ENCODE data around the gene CBX8. TPM values are rescaled to one million over a fixed set of nuclear protein-coding genes. Genes with fewer than 3 reads are reported as not detected.

The CBX8 gene
- total and polyA plus RNA-seq, 2 of the 13 experiments (the other 11 are each of a cell fraction or from before 2014, with no cell fraction given): 0.34 to 12.6 TPM

GRCh38 chr17:79832218-79833109 lies 35.6 kb upstream of the CBX8 start (continued):
- TF ChIP-seq, protein P1, sequence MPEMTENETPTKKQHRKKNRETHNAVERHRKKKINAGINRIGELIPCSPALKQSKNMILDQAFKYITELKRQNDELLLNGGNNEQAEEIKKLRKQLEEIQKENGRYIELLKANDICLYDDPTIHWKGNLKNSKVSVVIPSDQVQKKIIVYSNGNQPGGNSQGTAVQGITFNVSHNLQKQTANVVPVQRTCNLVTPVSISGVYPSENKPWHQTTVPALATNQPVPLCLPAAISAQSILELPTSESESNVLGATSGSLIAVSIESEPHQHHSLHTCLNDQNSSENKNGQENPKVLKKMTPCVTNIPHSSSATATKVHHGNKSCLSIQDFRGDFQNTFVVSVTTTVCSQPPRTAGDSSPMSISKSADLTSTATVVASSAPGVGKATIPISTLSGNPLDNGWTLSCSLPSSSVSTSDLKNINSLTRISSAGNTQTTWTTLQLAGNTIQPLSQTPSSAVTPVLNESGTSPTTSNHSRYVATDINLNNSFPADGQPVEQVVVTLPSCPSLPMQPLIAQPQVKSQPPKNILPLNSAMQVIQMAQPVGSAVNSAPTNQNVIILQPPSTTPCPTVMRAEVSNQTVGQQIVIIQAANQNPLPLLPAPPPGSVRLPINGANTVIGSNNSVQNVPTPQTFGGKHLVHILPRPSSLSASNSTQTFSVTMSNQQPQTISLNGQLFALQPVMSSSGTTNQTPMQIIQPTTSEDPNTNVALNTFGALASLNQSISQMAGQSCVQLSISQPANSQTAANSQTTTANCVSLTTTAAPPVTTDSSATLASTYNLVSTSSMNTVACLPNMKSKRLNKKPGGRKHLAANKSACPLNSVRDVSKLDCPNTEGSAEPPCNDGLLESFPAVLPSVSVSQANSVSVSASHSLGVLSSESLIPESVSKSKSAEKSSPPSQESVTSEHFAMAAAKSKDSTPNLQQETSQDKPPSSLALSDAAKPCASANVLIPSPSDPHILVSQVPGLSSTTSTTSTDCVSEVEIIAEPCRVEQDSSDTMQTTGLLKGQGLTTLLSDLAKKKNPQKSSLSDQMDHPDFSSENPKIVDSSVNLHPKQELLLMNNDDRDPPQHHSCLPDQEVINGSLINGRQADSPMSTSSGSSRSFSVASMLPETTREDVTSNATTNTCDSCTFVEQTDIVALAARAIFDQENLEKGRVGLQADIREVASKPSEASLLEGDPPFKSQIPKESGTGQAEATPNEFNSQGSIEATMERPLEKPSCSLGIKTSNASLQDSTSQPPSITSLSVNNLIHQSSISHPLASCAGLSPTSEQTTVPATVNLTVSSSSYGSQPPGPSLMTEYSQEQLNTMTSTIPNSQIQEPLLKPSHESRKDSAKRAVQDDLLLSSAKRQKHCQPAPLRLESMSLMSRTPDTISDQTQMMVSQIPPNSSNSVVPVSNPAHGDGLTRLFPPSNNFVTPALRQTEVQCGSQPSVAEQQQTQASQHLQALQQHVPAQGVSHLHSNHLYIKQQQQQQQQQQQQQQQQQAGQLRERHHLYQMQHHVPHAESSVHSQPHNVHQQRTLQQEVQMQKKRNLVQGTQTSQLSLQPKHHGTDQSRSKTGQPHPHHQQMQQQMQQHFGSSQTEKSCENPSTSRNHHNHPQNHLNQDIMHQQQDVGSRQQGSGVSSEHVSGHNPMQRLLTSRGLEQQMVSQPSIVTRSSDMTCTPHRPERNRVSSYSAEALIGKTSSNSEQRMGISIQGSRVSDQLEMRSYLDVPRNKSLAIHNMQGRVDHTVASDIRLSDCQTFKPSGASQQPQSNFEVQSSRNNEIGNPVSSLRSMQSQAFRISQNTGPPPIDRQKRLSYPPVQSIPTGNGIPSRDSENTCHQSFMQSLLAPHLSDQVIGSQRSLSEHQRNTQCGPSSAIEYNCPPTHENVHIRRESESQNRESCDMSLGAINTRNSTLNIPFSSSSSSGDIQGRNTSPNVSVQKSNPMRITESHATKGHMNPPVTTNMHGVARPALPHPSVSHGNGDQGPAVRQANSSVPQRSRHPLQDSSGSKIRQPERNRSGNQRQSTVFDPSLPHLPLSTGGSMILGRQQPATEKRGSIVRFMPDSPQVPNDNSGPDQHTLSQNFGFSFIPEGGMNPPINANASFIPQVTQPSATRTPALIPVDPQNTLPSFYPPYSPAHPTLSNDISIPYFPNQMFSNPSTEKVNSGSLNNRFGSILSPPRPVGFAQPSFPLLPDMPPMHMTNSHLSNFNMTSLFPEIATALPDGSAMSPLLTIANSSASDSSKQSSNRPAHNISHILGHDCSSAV (CRISPR knock-in tag; IDR thresholded peaks at IDR 0.05; ENCODE audit: borderline replicate concordance): no peak
- TF ChIP-seq SOX5 (CRISPR knock-in tag; IDR thresholded peaks at IDR 0.05; ENCODE audit: borderline replicate concordance): no peak
- TF ChIP-seq GLI4 (CRISPR knock-in tag; IDR thresholded peaks at IDR 0.05; ENCODE audit: borderline replicate concordance): peak; percentile 56; the same call in 1 of the 2 replicates
- TF ChIP-seq PHB2 (IDR thresholded peaks at IDR 0.05; ENCODE audit: partially characterized antibody): no peak
- TF ChIP-seq ZZZ3 (CRISPR knock-in tag; IDR thresholded peaks at IDR 0.05; ENCODE audit: borderline replicate concordance): no peak
- TF ChIP-seq ZNF574 (CRISPR knock-in tag; IDR thresholded peaks at IDR 0.05): peak; percentile 46; the same call in 1 of the 2 replicates
- TF ChIP-seq SP1 (IDR thresholded peaks at IDR 0.05): no peak
- no peak for TF ChIP-seq SP1 (CRISPR knock-in tag; IDR thresholded peaks at IDR 0.05)
- TF ChIP-seq ARID5B (CRISPR knock-in tag; IDR thresholded peaks at IDR 0.05): peak; percentile 37; the same call in 1 of the 2 replicates
- no peak for TF ChIP-seq ZMYM2 (CRISPR knock-in tag; IDR thresholded peaks at IDR 0.05)
- no peak for TF ChIP-seq MZF1 (CRISPR knock-in tag; IDR thresholded peaks at IDR 0.05; ENCODE audit: borderline replicate concordance)

Measured in HepG2 (cell line).